OCI-LY1 (cell line): ENCODE data around the gene KANK4.

ENCODE experiments used
- H2AFZ ChIP-seq: fragments of 200-600 bp; sonication (generic), shearing (Covaris generic); 2 replicates; pipeline ENCODE4 v1.6.0; 2014; ENCODE audit warnings: antibody characterized with exemption, mild to moderate bottlenecking, low read length
- H3F3A ChIP-seq: fragments of 200-600 bp; sonication (generic), shearing (Covaris generic); 2 replicates; pipeline ENCODE4 v1.6.0; 2014; ENCODE audit warnings: mild to moderate bottlenecking, antibody characterized with exemption, low read length, moderate library complexity; ENCODE audit not compliant: insufficient read depth
- H3K27ac ChIP-seq: fragments of 200-600 bp; sonication (generic); 2 replicates; pipeline ENCODE4 v1.5.1; 2014; ENCODE audit warnings: low read length, mixed run types, mild to moderate bottlenecking, low read depth; ENCODE audit not compliant: poor library complexity, severe bottlenecking
- H3K27me3 ChIP-seq: fragments of 200-600 bp; sonication (generic); 2 replicates; pipeline ENCODE4 v1.6.0; 2014; ENCODE audit warnings: antibody characterized with exemption, mild to moderate bottlenecking, low read length, moderate library complexity; ENCODE audit not compliant: insufficient read depth
- H3K36me3 ChIP-seq: fragments of 200-600 bp; sonication (generic); 2 replicates; pipeline ENCODE4 v1.6.1; 2014; ENCODE audit warnings: mild to moderate bottlenecking, antibody characterized with exemption, low read length, moderate library complexity, mixed read lengths; ENCODE audit not compliant: insufficient read depth
- H3K4me1 ChIP-seq: fragments of 200-600 bp; sonication (generic); 2 replicates; pipeline ENCODE4 v1.5.1; 2014; ENCODE audit warnings: mild to moderate bottlenecking, low read length, moderate library complexity; ENCODE audit not compliant: insufficient read depth, severe bottlenecking
- H3K4me2 ChIP-seq: fragments of 200-600 bp; sonication (generic), shearing (Covaris generic); 2 replicates; pipeline ENCODE4 v1.6.1; 2014; ENCODE audit warnings: low read length
- H3K4me3 ChIP-seq: fragments of 200-600 bp; sonication (generic); 2 replicates; pipeline ENCODE4 v1.5.1; 2014; ENCODE audit warnings: low read length, low read depth, mild to moderate bottlenecking, mixed read lengths; ENCODE audit not compliant: poor library complexity, severe bottlenecking
- H3K79me2 ChIP-seq: fragments of 200-600 bp; shearing (Covaris generic); 2 replicates; pipeline ENCODE4 v1.6.1; 2016; ENCODE audit warnings: mixed run types, low read length, mixed read lengths; ENCODE audit not compliant: insufficient read depth
- H3K9ac ChIP-seq: fragments of 200-600 bp; sonication (generic), shearing (Covaris generic); 2 replicates; pipeline ENCODE4 v1.6.1; 2014; ENCODE audit warnings: mild to moderate bottlenecking, low read length, mixed read lengths
- H3K9me2 ChIP-seq: fragments of 200-600 bp; sonication (generic), shearing (Covaris generic); 2 replicates; pipeline ENCODE4 v1.6.1; 2014; ENCODE audit warnings: low read depth, mild to moderate bottlenecking, low read length, mixed read lengths
- H3K9me3 ChIP-seq: fragments of 200-600 bp; shearing (Covaris generic); 2 replicates; pipeline ENCODE4 v1.6.1; 2014; ENCODE audit warnings: low read length, mixed read lengths
- H4K20me1 ChIP-seq: fragments of 200-600 bp; sonication (generic), shearing (Covaris generic); 2 replicates; pipeline ENCODE4 v1.6.0; 2016; ENCODE audit warnings: mild to moderate bottlenecking, low read length; ENCODE audit not compliant: insufficient read depth
- EZH2 ChIP-seq: fragments of 200-600 bp; sonication (generic), shearing (Covaris generic); IDR thresholded peaks from 2 replicates; pipeline ENCODE4 v1.8.0; 2017; ENCODE audit warnings: borderline replicate concordance, mixed run types, mild to moderate bottlenecking, antibody characterized with exemption, low read length, moderate library complexity, mixed read lengths
- TF ChIP-seq, protein P1 (sequence below): fragments of 200-600 bp; sonication (generic), shearing (Covaris generic); IDR thresholded peaks from 2 replicates; pipeline ENCODE4 v1.5.1; 2017; ENCODE audit warnings: mild to moderate bottlenecking, antibody characterized with exemption, low read length, moderate library complexity, mixed read lengths

The KANK4 gene

DNA sequence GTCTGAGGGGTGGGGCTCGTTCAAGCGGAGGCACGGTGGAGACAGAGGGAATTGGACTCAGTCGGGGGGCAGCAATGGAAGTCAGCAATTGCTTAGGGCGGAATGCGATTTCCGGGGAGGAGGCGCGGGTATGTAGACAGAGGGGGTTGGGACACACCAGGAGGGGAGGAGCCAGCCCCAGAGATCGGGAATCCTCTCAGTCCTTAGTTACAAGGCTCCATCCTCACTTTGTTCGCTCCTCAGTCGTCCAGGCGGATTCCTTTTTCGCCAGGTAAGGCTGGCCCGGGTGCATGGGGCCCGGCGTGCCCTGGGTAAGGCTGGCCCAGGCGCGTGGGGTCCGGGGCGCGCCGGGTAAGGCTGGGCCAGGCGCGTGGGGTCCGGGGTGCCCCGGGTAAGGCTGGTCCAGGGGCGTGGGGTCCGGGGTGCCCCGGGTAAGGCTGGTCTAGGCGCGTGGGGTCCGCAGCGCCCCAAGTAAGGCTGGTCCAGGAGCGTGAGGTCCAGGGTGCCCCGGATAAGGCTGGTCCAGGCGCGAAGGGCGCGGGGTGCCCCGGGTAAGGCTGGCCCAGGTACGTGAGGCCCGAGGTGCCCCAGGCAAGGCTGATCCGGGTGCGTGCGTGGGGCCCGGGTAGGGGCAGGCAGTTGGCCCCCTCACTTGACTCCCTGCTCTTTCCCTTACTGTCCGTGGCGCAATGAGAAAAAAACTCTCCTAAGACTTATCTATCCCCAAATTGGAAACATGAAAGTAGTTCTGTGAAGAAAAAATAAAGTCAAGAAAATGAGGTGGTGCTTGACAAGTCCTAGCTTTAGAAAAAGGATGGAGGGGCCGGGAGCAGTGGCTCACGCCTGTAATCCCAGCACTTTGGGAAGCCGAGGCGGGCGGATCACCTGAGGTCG, 124.3 kb downstream of the KANK4 start, which contains the start of gene L1TD1:
Gene L1TD1 (plus strand): TSS at position 199 of the 894 bp plus-strand sequence. CDS start 11,780 bp downstream, outside the sequence.
- Histone ChIP-seq H3K4me1 (no peaks in the 10 kb centered on the region), H3K4me2 (no peak within 1 kb of the TSS), H3K36me3 (no peaks in the 10 kb centered on the region), H3K27ac (no peak within 1 kb of the TSS), H3K9ac (no peak within 1 kb of the TSS), H3K9me2 (no peaks in the 10 kb centered on the region), H3K9me3 (no peaks in the 10 kb centered on the region), H3K4me3 (no peak within 1 kb of the TSS), H2AFZ (no peak within 1 kb of the TSS), H3K27me3 (no peaks in the 10 kb centered on the region), H3F3A (no peaks in the 10 kb centered on the region), H4K20me1 (no peaks in the 10 kb centered on the region), H3K79me2 (no peaks in the 10 kb centered on the region)
- TF ChIP-seq, protein P1, sequence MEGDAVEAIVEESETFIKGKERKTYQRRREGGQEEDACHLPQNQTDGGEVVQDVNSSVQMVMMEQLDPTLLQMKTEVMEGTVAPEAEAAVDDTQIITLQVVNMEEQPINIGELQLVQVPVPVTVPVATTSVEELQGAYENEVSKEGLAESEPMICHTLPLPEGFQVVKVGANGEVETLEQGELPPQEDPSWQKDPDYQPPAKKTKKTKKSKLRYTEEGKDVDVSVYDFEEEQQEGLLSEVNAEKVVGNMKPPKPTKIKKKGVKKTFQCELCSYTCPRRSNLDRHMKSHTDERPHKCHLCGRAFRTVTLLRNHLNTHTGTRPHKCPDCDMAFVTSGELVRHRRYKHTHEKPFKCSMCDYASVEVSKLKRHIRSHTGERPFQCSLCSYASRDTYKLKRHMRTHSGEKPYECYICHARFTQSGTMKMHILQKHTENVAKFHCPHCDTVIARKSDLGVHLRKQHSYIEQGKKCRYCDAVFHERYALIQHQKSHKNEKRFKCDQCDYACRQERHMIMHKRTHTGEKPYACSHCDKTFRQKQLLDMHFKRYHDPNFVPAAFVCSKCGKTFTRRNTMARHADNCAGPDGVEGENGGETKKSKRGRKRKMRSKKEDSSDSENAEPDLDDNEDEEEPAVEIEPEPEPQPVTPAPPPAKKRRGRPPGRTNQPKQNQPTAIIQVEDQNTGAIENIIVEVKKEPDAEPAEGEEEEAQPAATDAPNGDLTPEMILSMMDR = no peak
- no peak for TF ChIP-seq EZH2

DNA sequence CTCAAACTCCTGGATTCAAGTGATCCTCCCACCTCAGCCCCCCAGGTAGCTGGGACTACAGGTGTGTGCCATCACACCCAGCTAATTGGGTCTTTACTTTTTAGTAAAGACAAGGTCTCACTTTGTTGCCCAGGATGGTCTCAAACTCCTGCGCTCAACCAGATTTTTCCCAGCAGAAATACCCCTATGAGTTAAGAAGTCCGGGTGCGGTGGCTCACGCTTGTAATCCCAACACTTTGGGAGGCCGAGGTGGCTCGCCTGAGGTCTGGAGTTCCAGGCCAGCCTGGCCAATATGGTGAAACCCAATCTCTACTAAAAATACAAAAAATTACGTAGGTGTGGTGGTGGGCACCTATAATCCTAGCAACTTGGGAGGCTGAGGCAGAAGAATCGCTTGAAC, 131.1 kb downstream of the KANK4 start:
- Histone ChIP-seq H3K79me2 (no peaks in the 10 kb centered on the region), H3K9me3 (no peaks in the 10 kb centered on the region), H3K27ac (no peak overlapping the region), H3F3A (no peaks in the 10 kb centered on the region), H3K4me1 (no peaks in the 10 kb centered on the region), H3K36me3 (no peaks in the 10 kb centered on the region), H3K9me2 (no peaks in the 10 kb centered on the region), H4K20me1 (no peaks in the 10 kb centered on the region), H3K4me2 (no peak overlapping the region), H2AFZ (no peak overlapping the region), H3K4me3 (no peak overlapping the region), H3K9ac (no peak overlapping the region), H3K27me3 (no peaks in the 10 kb centered on the region)
- TF ChIP-seq, protein P1 = no peak
- TF ChIP-seq EZH2 = no peak

GRCh38 chr1:62187548-62187947, 131.7 kb downstream of the KANK4 start:
- Histone ChIP-seq H3K27ac (no peak overlapping the region), H3K9ac (no peak overlapping the region), H3K79me2 (no peaks in the 10 kb centered on the region), H3K4me2 (no peak overlapping the region), H3K9me3 (no peaks in the 10 kb centered on the region), H2AFZ (no peak overlapping the region), H3K36me3 (no peaks in the 10 kb centered on the region), H3K4me1 (no peaks in the 10 kb centered on the region), H4K20me1 (no peaks in the 10 kb centered on the region), H3K9me2 (no peaks in the 10 kb centered on the region), H3K4me3 (no peak overlapping the region), H3K27me3 (no peaks in the 10 kb centered on the region), H3F3A (no peaks in the 10 kb centered on the region)
- TF ChIP-seq, protein P1 = no peak
- TF ChIP-seq EZH2 = no peak
